HCT116 (cell line): ENCODE results near the gene SLC25A3. TPM values are rescaled to one million over a fixed set of nuclear protein-coding genes. Genes with fewer than 3 reads are reported as not detected.

Experiments
- ATAC-seq: fragments of 200-7000 bp; cut with Tn5 transposase; 2 replicates; pipeline ENCODE4 v1.9.1; 2020; ENCODE audit warnings: mild to moderate bottlenecking, moderate library complexity
- BruUV-seq: library from RNA; stranded (reverse); fragments of 400-500 nt; replicated peaks from 2 replicates; lab custom pipeline; 2021; lab: Mats Ljungman, UMichigan
- CTCF ChIA-PET: fragments of 300-600 bp; sonication (Branson Sonifier 250); formaldehyde crosslinking; loops from one replicate; lab custom pipeline; 2021; ENCODE audit warnings: antibody characterized with exemption; lab: Charles Lee
- POLR2A ChIA-PET: fragments of 300-600, 350-600 bp; sonication (Branson Sonifier 250); formaldehyde crosslinking; loops from one replicate; lab custom pipeline; 2021; ENCODE audit warnings: antibody characterized with exemption; lab: Charles Lee
- RAD21 ChIA-PET, 2 experiments: fragments of 300-600 bp; sonication (Branson Sonifier 250); formaldehyde crosslinking; loops; one replicate each; lab custom pipeline; 2023; ENCODE audit warnings: low total read pairs in 2 of 2; ENCODE audit not compliant: uncharacterized antibody in 2 of 2, unreplicated experiment in 2 of 2, low non-redundant PET in 1 of 2; lab: Charles Lee
- DNase-seq: peaks from one replicate; pipeline ENCODE4 v3.0.0-alpha.2; 2010; ENCODE audit warnings: low read depth, low spot score
- H2AFZ ChIP-seq: fragments of 200-600 bp; shearing (Covaris generic), sonication (generic); 2 replicates; pipeline ENCODE4 v1.6.1; 2017; ENCODE audit warnings: low read depth, mixed run types, mixed read lengths, antibody characterized with exemption, low read length; ENCODE audit not compliant: poor library complexity, severe bottlenecking
- H3K27ac ChIP-seq: 2 replicates; pipeline ENCODE4 v1.5.1; 2012; ENCODE audit warnings: low read depth, low read length
- H3K27me3 ChIP-seq: fragments of 200-600 bp; sonication (generic); 2 replicates; pipeline ENCODE4 v1.6.1; 2016; ENCODE audit warnings: mixed run types, low read length, mixed read lengths; ENCODE audit not compliant: insufficient read depth
- H3K36me3 ChIP-seq, 2 experiments: fragments of 200-500 bp in 1 of 2; fragments of 200-600 bp in 1 of 2; sonication (Bioruptor generic) in 1 of 2; sonication (generic) in 1 of 2; 2 replicates each; pipeline versions ENCODE4 v1.5.1 to v1.6.1; 2014 to 2016; ENCODE audit warnings: low read length in 2 of 2, inconsistent platforms in 1 of 2, mixed read lengths in 1 of 2, mixed run types in 1 of 2; ENCODE audit not compliant: insufficient read depth in 2 of 2, control insufficient read depth in 1 of 2
- H3K4me1 ChIP-seq, 2 experiments: fragments of 200-600 bp in 1 of 2; sonication (generic) in 1 of 2; 2 replicates each; pipeline versions ENCODE4 v1.5.1 to v1.6.1; 2012 to 2017; ENCODE audit warnings: low read length in 2 of 2, inconsistent platforms in 1 of 2, mild to moderate bottlenecking in 1 of 2, mixed read lengths in 1 of 2, mixed run types in 1 of 2, moderate library complexity in 1 of 2; ENCODE audit not compliant: insufficient read depth in 2 of 2, control insufficient read depth in 1 of 2
- H3K4me2 ChIP-seq: fragments of 200-600 bp; sonication (generic); 2 replicates; pipeline ENCODE4 v1.6.1; 2017; ENCODE audit warnings: mixed run types, low read length, mixed read lengths
- H3K4me3 ChIP-seq, 2 experiments: fragments of 200-600 bp in 1 of 2; sonication (generic) in 1 of 2; replicated peaks in 1 of 2; 2 replicates each; pipeline ENCODE4 v1.5.1; 2011 to 2016; ENCODE audit warnings: low read length in 2 of 2, control low read depth in 1 of 2, low read depth in 1 of 2, mild to moderate bottlenecking in 1 of 2, mixed read lengths in 1 of 2, mixed run types in 1 of 2
- H3K79me2 ChIP-seq: fragments of 200-600 bp; sonication (generic); 2 replicates; pipeline ENCODE4 v1.6.1; 2017; ENCODE audit warnings: mild to moderate bottlenecking, mixed run types, low read length, moderate library complexity, mixed read lengths; ENCODE audit not compliant: insufficient read depth
- H3K9ac ChIP-seq: fragments of 200-600 bp; sonication (generic); 2 replicates; pipeline ENCODE4 v1.6.1; 2016; ENCODE audit warnings: low read length, mixed read lengths
- H3K9me2 ChIP-seq: fragments of 200-600 bp; sonication (generic), shearing (Covaris generic); 2 replicates; pipeline ENCODE4 v1.6.1; 2017; ENCODE audit warnings: mixed run types, mild to moderate bottlenecking, moderate library complexity; ENCODE audit not compliant: insufficient read depth
- H3K9me3 ChIP-seq, 2 experiments: fragments of 200-500 bp in 1 of 2; fragments of 200-600 bp in 1 of 2; sonication (Bioruptor generic) in 1 of 2; sonication (generic) in 1 of 2; 2 replicates each; pipeline ENCODE4 v1.6.1; 2014 to 2017; ENCODE audit warnings: low read length in 2 of 2, mixed read lengths in 2 of 2, inconsistent platforms in 1 of 2, low read depth in 1 of 2, mild to moderate bottlenecking in 1 of 2, mixed run types in 1 of 2, moderate library complexity in 1 of 2; ENCODE audit not compliant: control insufficient read depth in 1 of 2, insufficient read depth in 1 of 2
- H4K20me1 ChIP-seq: fragments of 200-600 bp; sonication (generic), shearing (Covaris generic); 2 replicates; pipeline ENCODE4 v1.6.1; 2017; ENCODE audit warnings: mixed run types, mild to moderate bottlenecking, moderate library complexity; ENCODE audit not compliant: insufficient read depth
- CBX3 ChIP-seq: IDR thresholded peaks from 2 replicates; pipeline ENCODE4 v1.6.1; 2012; ENCODE audit warnings: low read depth
- CEBPB ChIP-seq: IDR thresholded peaks from 2 replicates; pipeline ENCODE4 v1.6.1; 2012; ENCODE audit warnings: low read depth
- EGR1 ChIP-seq: IDR thresholded peaks from 2 replicates; pipeline ENCODE4 v1.6.1; 2012; ENCODE audit warnings: low read depth
- EZH2 ChIP-seq: fragments of 200-600 bp; sonication (generic); IDR thresholded peaks from 2 replicates; pipeline ENCODE4 v1.6.1; 2017; ENCODE audit warnings: antibody characterized with exemption, mixed run types
- EZH2phosphoT487 ChIP-seq: fragments of 200-600 bp; IDR thresholded peaks from 2 replicates; pipeline ENCODE4 v1.6.1; 2018; ENCODE audit warnings: antibody characterized with exemption, borderline replicate concordance
- FOSL1 ChIP-seq: IDR thresholded peaks from 2 replicates; pipeline ENCODE4 v1.6.1; 2012; ENCODE audit warnings: low read depth
- SIN3A ChIP-seq: IDR thresholded peaks from 2 replicates; pipeline ENCODE4 v1.6.1; 2012; ENCODE audit warnings: low read depth
- SRF ChIP-seq: IDR thresholded peaks from 2 replicates; pipeline ENCODE4 v1.6.1; 2012; ENCODE audit warnings: low read depth
- TCF7L2 ChIP-seq: IDR thresholded peaks from 2 replicates; pipeline ENCODE4 v1.7.0; 2011; ENCODE audit warnings: borderline replicate concordance, inconsistent platforms; ENCODE audit not compliant: insufficient read depth, insufficient read length; ENCODE audit errors: extremely low read depth
- ZFX ChIP-seq: fragments of 450-650 bp; IDR thresholded peaks from 2 replicates; pipeline ENCODE4 v1.6.1; 2017
- ZNF274 ChIP-seq: fragments of 200-500 bp; sonication (Bioruptor generic); IDR thresholded peaks from 2 replicates; pipeline ENCODE4 v1.6.1; 2014; ENCODE audit warnings: mild to moderate bottlenecking, low read depth, low read length, inconsistent platforms
- intact Hi-C: fragments of 100-400 bp; cut with micrococcal nuclease; formaldehyde crosslinking; loops from 2 replicates; pipeline ENCODE4 v1.10.0; 2022
- total RNA-seq: library from RNA; stranded (reverse); gene quantifications from one replicate; pipeline ENCODE4 v1.2.1, GENCODE V29; 2021; ENCODE audit not compliant: unreplicated experiment
- TF ChIP-seq, protein P1 (sequence below), 3 experiments: fragments of 200-600 bp in 1 of 3; sonication (generic) in 1 of 3; IDR thresholded peaks in 2 of 3; conservative IDR thresholded peaks in 1 of 3; 2 replicates each; pipeline ENCODE4 v1.5.1; 2012 to 2017; ENCODE audit warnings: low read depth in 2 of 3, low read length in 2 of 3, antibody characterized with exemption in 1 of 3, borderline replicate concordance in 1 of 3, control low read depth in 1 of 3, mild to moderate bottlenecking in 1 of 3, mixed read lengths in 1 of 3, mixed run types in 1 of 3, moderate library complexity in 1 of 3; ENCODE audit not compliant: insufficient read depth in 1 of 3
- TF ChIP-seq, protein P2 (sequence below): IDR thresholded peaks from 2 replicates; pipeline ENCODE4 v1.6.1; 2012
- TF ChIP-seq, protein P3 (sequence below): IDR thresholded peaks from 2 replicates; pipeline ENCODE4 v1.6.1; 2012

The SLC25A3 gene
- total RNA-seq, 1 experiment from 2014 or later = 927 TPM

DNA sequence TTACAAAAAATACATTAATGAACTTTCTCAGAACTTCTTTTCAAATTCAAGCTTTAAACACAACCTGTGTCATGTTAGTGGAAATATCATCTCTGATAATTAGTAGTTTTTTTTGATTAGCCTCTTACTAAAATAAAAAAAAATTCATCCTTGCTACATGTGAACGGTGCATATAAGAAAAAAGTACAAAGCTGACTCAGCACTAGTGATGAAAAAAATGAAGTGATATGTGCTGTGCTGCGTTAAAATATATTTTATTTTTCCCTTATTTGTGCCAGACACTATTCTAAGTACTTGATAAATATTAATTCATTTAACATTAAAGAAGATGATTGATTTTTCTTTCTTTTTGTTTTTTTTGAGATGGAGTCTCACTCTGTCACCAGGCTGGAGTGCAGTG lies 43.6 kb downstream of the SLC25A3 start:
- no peaks in the 10 kb centered on the region for H3K9me2 ChIP-seq
- TF ChIP-seq SRF (no peak), TCF7L2 (no peak), SIN3A (no peak), CBX3 (no peak), ZNF274 (no peak), ZFX (no peak), EZH2phosphoT487 (no peak), FOSL1 (no peak)
- TF ChIP-seq, protein P1, sequence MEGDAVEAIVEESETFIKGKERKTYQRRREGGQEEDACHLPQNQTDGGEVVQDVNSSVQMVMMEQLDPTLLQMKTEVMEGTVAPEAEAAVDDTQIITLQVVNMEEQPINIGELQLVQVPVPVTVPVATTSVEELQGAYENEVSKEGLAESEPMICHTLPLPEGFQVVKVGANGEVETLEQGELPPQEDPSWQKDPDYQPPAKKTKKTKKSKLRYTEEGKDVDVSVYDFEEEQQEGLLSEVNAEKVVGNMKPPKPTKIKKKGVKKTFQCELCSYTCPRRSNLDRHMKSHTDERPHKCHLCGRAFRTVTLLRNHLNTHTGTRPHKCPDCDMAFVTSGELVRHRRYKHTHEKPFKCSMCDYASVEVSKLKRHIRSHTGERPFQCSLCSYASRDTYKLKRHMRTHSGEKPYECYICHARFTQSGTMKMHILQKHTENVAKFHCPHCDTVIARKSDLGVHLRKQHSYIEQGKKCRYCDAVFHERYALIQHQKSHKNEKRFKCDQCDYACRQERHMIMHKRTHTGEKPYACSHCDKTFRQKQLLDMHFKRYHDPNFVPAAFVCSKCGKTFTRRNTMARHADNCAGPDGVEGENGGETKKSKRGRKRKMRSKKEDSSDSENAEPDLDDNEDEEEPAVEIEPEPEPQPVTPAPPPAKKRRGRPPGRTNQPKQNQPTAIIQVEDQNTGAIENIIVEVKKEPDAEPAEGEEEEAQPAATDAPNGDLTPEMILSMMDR (IDR thresholded peaks at IDR 0.05 in 2 of 3, conservative IDR thresholded peaks at IDR 0.05 in 1 of 3; ENCODE audit: borderline replicate concordance in 1 of 3, insufficient read depth in 1 of 3, low read depth in 2 of 3, low read length in 2 of 3) = no peak
- ChIA-PET RAD21 (no interaction called here), CTCF (interaction anchor here (1.4 kb wide), 1 partner anchor 70 kb away, joined by 4 read pairs; no protein-coding TSS in a partner anchor), POLR2A (no interaction called here)
- no peaks in the 10 kb centered on the region for H3K9me3 ChIP-seq
- no peaks in the 10 kb centered on the region for H4K20me1 ChIP-seq
- no peak overlapping the region for H2AFZ ChIP-seq
- no peak for ATAC-seq
- intact Hi-C loops = no loop called here
- H3K4me2 ChIP-seq = no peak overlapping the region
- H3K79me2 ChIP-seq = peaks cover 12% of the 10 kb centered on the region
- no peak overlapping the region for H3K4me3 ChIP-seq
- DNase-seq = no peak
- BruUV-seq = no TSS peak
- no peaks in the 10 kb centered on the region; a peak in 1 of 4 replicates for H3K36me3 ChIP-seq
- H3K4me1 ChIP-seq = peaks cover 19 to 20% of the 10 kb centered on the region in 2 experiments
- H3K27ac ChIP-seq = no peak overlapping the region
- no peak overlapping the region for H3K9ac ChIP-seq
- H3K27me3 ChIP-seq = no peaks in the 10 kb centered on the region

DNA sequence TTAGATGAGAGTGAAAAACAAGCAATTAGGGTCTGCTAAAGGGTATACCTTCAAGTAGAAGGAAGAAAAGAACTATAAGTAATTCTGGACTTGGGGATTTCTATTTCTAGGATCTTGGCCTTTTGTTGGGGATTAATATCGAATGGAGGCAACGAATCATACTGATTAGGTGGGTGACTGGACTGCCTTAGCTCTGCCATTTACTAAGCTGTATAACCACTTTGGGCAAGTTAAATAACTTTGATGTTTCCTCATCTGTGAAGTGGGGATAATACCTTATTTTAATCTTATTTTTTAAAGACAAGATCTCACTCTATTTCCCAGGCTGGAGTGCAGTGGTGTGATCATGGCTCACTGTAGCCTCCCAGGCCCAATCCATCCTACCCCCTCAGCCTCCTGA lies 44.5 kb downstream of the SLC25A3 start:
- DNase-seq (no peak), ATAC-seq (no peak)
- H3K36me3 ChIP-seq = no peaks in the 10 kb centered on the region; a peak in 1 of 4 replicates
- no peak overlapping the region for H3K9ac ChIP-seq
- peaks cover 19 to 21% of the 10 kb centered on the region in 2 experiments for H3K4me1 ChIP-seq
- ChIA-PET RAD21 (no interaction called here), POLR2A (no interaction called here), CTCF (interaction anchor here (1.4 kb wide), 1 partner anchor 71 kb away, joined by 4 read pairs; no protein-coding TSS in a partner anchor)
- no peaks in the 10 kb centered on the region for H4K20me1 ChIP-seq
- H3K9me2 ChIP-seq = no peaks in the 10 kb centered on the region
- H3K79me2 ChIP-seq = peaks cover 14% of the 10 kb centered on the region
- no peak overlapping the region for H3K27ac ChIP-seq
- BruUV-seq = no TSS peak
- no peaks in the 10 kb centered on the region for H3K27me3 ChIP-seq
- no peak overlapping the region for H2AFZ ChIP-seq
- no peak overlapping the region for H3K4me3 ChIP-seq
- H3K4me2 ChIP-seq = no peak overlapping the region
- H3K9me3 ChIP-seq = no peaks in the 10 kb centered on the region
- intact Hi-C loops = no loop called here
- TF ChIP-seq CEBPB (no peak), TCF7L2 (no peak), SIN3A (no peak), EZH2 (no peak), FOSL1 (no peak), SRF (no peak), EGR1 (no peak)
- TF ChIP-seq, protein P2, sequence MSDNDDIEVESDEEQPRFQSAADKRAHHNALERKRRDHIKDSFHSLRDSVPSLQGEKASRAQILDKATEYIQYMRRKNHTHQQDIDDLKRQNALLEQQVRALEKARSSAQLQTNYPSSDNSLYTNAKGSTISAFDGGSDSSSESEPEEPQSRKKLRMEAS = no peak
- TF ChIP-seq, protein P3, sequence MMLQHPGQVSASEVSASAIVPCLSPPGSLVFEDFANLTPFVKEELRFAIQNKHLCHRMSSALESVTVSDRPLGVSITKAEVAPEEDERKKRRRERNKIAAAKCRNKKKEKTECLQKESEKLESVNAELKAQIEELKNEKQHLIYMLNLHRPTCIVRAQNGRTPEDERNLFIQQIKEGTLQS = no peak
- TF ChIP-seq, protein P1 (IDR thresholded peaks at IDR 0.05 in 2 of 3, conservative IDR thresholded peaks at IDR 0.05 in 1 of 3; ENCODE audit: borderline replicate concordance in 1 of 3, insufficient read depth in 1 of 3, low read depth in 2 of 3, low read length in 2 of 3) = no peak
